HCT116 (cell line): Measurements from ENCODE around the gene CS. TPM values are rescaled to one million over a fixed set of nuclear protein-coding genes. Genes with fewer than 3 reads are reported as not detected.

Source experiments
- ATAC-seq: fragments of 200-7000 bp; cut with Tn5 transposase; 2 replicates; pipeline ENCODE4 v1.9.1; 2020; ENCODE audit warnings: mild to moderate bottlenecking, moderate library complexity
- BruUV-seq: library from RNA; stranded (reverse); fragments of 400-500 nt; replicated peaks from 2 replicates; lab custom pipeline; 2021; lab: Mats Ljungman, UMichigan
- CTCF ChIA-PET: fragments of 300-600 bp; sonication (Branson Sonifier 250); formaldehyde crosslinking; loops from one replicate; lab custom pipeline; 2021; ENCODE audit warnings: antibody characterized with exemption; lab: Charles Lee
- POLR2A ChIA-PET: fragments of 300-600, 350-600 bp; sonication (Branson Sonifier 250); formaldehyde crosslinking; loops from one replicate; lab custom pipeline; 2021; ENCODE audit warnings: antibody characterized with exemption; lab: Charles Lee
- RAD21 ChIA-PET, 2 experiments: fragments of 300-600 bp; sonication (Branson Sonifier 250); formaldehyde crosslinking; loops; one replicate each; lab custom pipeline; 2023; ENCODE audit warnings: low total read pairs in 2 of 2; ENCODE audit not compliant: uncharacterized antibody in 2 of 2, unreplicated experiment in 2 of 2, low non-redundant PET in 1 of 2; lab: Charles Lee
- DNase-seq: peaks from one replicate; pipeline ENCODE4 v3.0.0-alpha.2; 2010; ENCODE audit warnings: low read depth, low spot score
- H2AFZ ChIP-seq: fragments of 200-600 bp; shearing (Covaris generic), sonication (generic); 2 replicates; pipeline ENCODE4 v1.6.1; 2017; ENCODE audit warnings: low read depth, mixed run types, mixed read lengths, antibody characterized with exemption, low read length; ENCODE audit not compliant: poor library complexity, severe bottlenecking
- H3K27ac ChIP-seq: 2 replicates; pipeline ENCODE4 v1.5.1; 2012; ENCODE audit warnings: low read depth, low read length
- H3K27me3 ChIP-seq: fragments of 200-600 bp; sonication (generic); 2 replicates; pipeline ENCODE4 v1.6.1; 2016; ENCODE audit warnings: mixed run types, low read length, mixed read lengths; ENCODE audit not compliant: insufficient read depth
- H3K36me3 ChIP-seq, 2 experiments: fragments of 200-500 bp in 1 of 2; fragments of 200-600 bp in 1 of 2; sonication (Bioruptor generic) in 1 of 2; sonication (generic) in 1 of 2; 2 replicates each; pipeline versions ENCODE4 v1.5.1 to v1.6.1; 2014 to 2016; ENCODE audit warnings: low read length in 2 of 2, inconsistent platforms in 1 of 2, mixed read lengths in 1 of 2, mixed run types in 1 of 2; ENCODE audit not compliant: insufficient read depth in 2 of 2, control insufficient read depth in 1 of 2
- H3K4me1 ChIP-seq, 2 experiments: fragments of 200-600 bp in 1 of 2; sonication (generic) in 1 of 2; 2 replicates each; pipeline versions ENCODE4 v1.5.1 to v1.6.1; 2012 to 2017; ENCODE audit warnings: low read length in 2 of 2, inconsistent platforms in 1 of 2, mild to moderate bottlenecking in 1 of 2, mixed read lengths in 1 of 2, mixed run types in 1 of 2, moderate library complexity in 1 of 2; ENCODE audit not compliant: insufficient read depth in 2 of 2, control insufficient read depth in 1 of 2
- H3K4me2 ChIP-seq: fragments of 200-600 bp; sonication (generic); 2 replicates; pipeline ENCODE4 v1.6.1; 2017; ENCODE audit warnings: mixed run types, low read length, mixed read lengths
- H3K4me3 ChIP-seq, 2 experiments: fragments of 200-600 bp in 1 of 2; sonication (generic) in 1 of 2; replicated peaks in 1 of 2; 2 replicates each; pipeline ENCODE4 v1.5.1; 2011 to 2016; ENCODE audit warnings: low read length in 2 of 2, control low read depth in 1 of 2, low read depth in 1 of 2, mild to moderate bottlenecking in 1 of 2, mixed read lengths in 1 of 2, mixed run types in 1 of 2
- H3K79me2 ChIP-seq: fragments of 200-600 bp; sonication (generic); 2 replicates; pipeline ENCODE4 v1.6.1; 2017; ENCODE audit warnings: mild to moderate bottlenecking, mixed run types, low read length, moderate library complexity, mixed read lengths; ENCODE audit not compliant: insufficient read depth
- H3K9ac ChIP-seq: fragments of 200-600 bp; sonication (generic); 2 replicates; pipeline ENCODE4 v1.6.1; 2016; ENCODE audit warnings: low read length, mixed read lengths
- H3K9me2 ChIP-seq: fragments of 200-600 bp; sonication (generic), shearing (Covaris generic); 2 replicates; pipeline ENCODE4 v1.6.1; 2017; ENCODE audit warnings: mixed run types, mild to moderate bottlenecking, moderate library complexity; ENCODE audit not compliant: insufficient read depth
- H3K9me3 ChIP-seq, 2 experiments: fragments of 200-500 bp in 1 of 2; fragments of 200-600 bp in 1 of 2; sonication (Bioruptor generic) in 1 of 2; sonication (generic) in 1 of 2; 2 replicates each; pipeline ENCODE4 v1.6.1; 2014 to 2017; ENCODE audit warnings: low read length in 2 of 2, mixed read lengths in 2 of 2, inconsistent platforms in 1 of 2, low read depth in 1 of 2, mild to moderate bottlenecking in 1 of 2, mixed run types in 1 of 2, moderate library complexity in 1 of 2; ENCODE audit not compliant: control insufficient read depth in 1 of 2, insufficient read depth in 1 of 2
- H4K20me1 ChIP-seq: fragments of 200-600 bp; sonication (generic), shearing (Covaris generic); 2 replicates; pipeline ENCODE4 v1.6.1; 2017; ENCODE audit warnings: mixed run types, mild to moderate bottlenecking, moderate library complexity; ENCODE audit not compliant: insufficient read depth
- CBX3 ChIP-seq: IDR thresholded peaks from 2 replicates; pipeline ENCODE4 v1.6.1; 2012; ENCODE audit warnings: low read depth
- CEBPB ChIP-seq: IDR thresholded peaks from 2 replicates; pipeline ENCODE4 v1.6.1; 2012; ENCODE audit warnings: low read depth
- EGR1 ChIP-seq: IDR thresholded peaks from 2 replicates; pipeline ENCODE4 v1.6.1; 2012; ENCODE audit warnings: low read depth
- EZH2phosphoT487 ChIP-seq: fragments of 200-600 bp; IDR thresholded peaks from 2 replicates; pipeline ENCODE4 v1.6.1; 2018; ENCODE audit warnings: antibody characterized with exemption, borderline replicate concordance
- FOSL1 ChIP-seq: IDR thresholded peaks from 2 replicates; pipeline ENCODE4 v1.6.1; 2012; ENCODE audit warnings: low read depth
- JUND ChIP-seq: IDR thresholded peaks from 2 replicates; pipeline ENCODE4 v1.6.1; 2012
- REST ChIP-seq: IDR thresholded peaks from 2 replicates; pipeline ENCODE4 v1.6.1; 2012; ENCODE audit warnings: low read depth
- TCF7L2 ChIP-seq: IDR thresholded peaks from 2 replicates; pipeline ENCODE4 v1.7.0; 2011; ENCODE audit warnings: borderline replicate concordance, inconsistent platforms; ENCODE audit not compliant: insufficient read depth, insufficient read length; ENCODE audit errors: extremely low read depth
- ZBTB33 ChIP-seq: IDR thresholded peaks from 2 replicates; pipeline ENCODE4 v1.6.1; 2011; ENCODE audit warnings: mild to moderate bottlenecking, low read length, moderate library complexity; ENCODE audit not compliant: insufficient replicate concordance; ENCODE audit errors: extremely low read depth
- ZFX ChIP-seq: fragments of 450-650 bp; IDR thresholded peaks from 2 replicates; pipeline ENCODE4 v1.6.1; 2017
- ZNF274 ChIP-seq: fragments of 200-500 bp; sonication (Bioruptor generic); IDR thresholded peaks from 2 replicates; pipeline ENCODE4 v1.6.1; 2014; ENCODE audit warnings: mild to moderate bottlenecking, low read depth, low read length, inconsistent platforms
- intact Hi-C: fragments of 100-400 bp; cut with micrococcal nuclease; formaldehyde crosslinking; loops from 2 replicates; pipeline ENCODE4 v1.10.0; 2022
- total RNA-seq: library from RNA; stranded (reverse); gene quantifications from one replicate; pipeline ENCODE4 v1.2.1, GENCODE V29; 2021; ENCODE audit not compliant: unreplicated experiment

The CS gene
- total RNA-seq, 1 experiment from 2014 or later = 270 TPM

- ChIA-PET RAD21 (no interaction called here), CTCF (no interaction called here), POLR2A (no interaction called here)
- Histone ChIP-seq H3K9ac (no peak overlapping the region), H3K9me2 (no peaks in the 10 kb centered on the region), H3K9me3 (no peaks in the 10 kb centered on the region), H2AFZ (no peak overlapping the region), H4K20me1 (no peaks in the 10 kb centered on the region), H3K36me3 (peaks cover 43 to 47% of the 10 kb centered on the region in 2 experiments), H3K79me2 (peaks cover 19% of the 10 kb centered on the region; the same call in 1 of the 2 replicates), H3K4me2 (no peak overlapping the region), H3K4me3 (no peak overlapping the region), H3K4me1 (no peaks in the 10 kb centered on the region), H3K27me3 (no peaks in the 10 kb centered on the region), H3K27ac (no peak overlapping the region)
- DNase-seq = no peak
- intact Hi-C loops = no loop called here
- BruUV-seq = no TSS peak
- ATAC-seq = no peak
- no peak for TF ChIP-seq ZNF274
- TF ChIP-seq CEBPB = no peak
- no peak for TF ChIP-seq ZFX
- TF ChIP-seq ZBTB33 = no peak
- TF ChIP-seq TCF7L2 = no peak
- TF ChIP-seq FOSL1 = no peak
These were observed 17.6 kb downstream of the CS start for GRCh38 chr12:56282579-56282978.

GRCh38 chr12:56282030-56282429 lies 18.1 kb downstream of the CS start:
- DNase-seq (no peak), ATAC-seq (no peak)
- Histone ChIP-seq H3K9ac (no peak overlapping the region), H3K27me3 (no peaks in the 10 kb centered on the region), H2AFZ (no peak overlapping the region), H3K9me2 (no peaks in the 10 kb centered on the region), H3K4me3 (no peak overlapping the region), H3K4me2 (no peak overlapping the region), H3K4me1 (no peaks in the 10 kb centered on the region), H3K79me2 (peaks cover 14% of the 10 kb centered on the region; the same call in 1 of the 2 replicates), H3K27ac (no peak overlapping the region), H3K9me3 (no peaks in the 10 kb centered on the region), H3K36me3 (peaks cover 43 to 49% of the 10 kb centered on the region in 2 experiments), H4K20me1 (no peaks in the 10 kb centered on the region)
- ChIA-PET CTCF (no interaction called here), POLR2A (no interaction called here), RAD21 (no interaction called here)
- intact Hi-C loops = no loop called here
- BruUV-seq = no TSS peak
- no peak for TF ChIP-seq EGR1
- TF ChIP-seq EZH2phosphoT487 = no peak
- no peak for TF ChIP-seq REST
- no peak for TF ChIP-seq CEBPB
- TF ChIP-seq CBX3 = no peak
- no peak for TF ChIP-seq JUND
